ENCODE measurements around the gene UVRAG. TPM values are rescaled to one million over a fixed set of nuclear protein-coding genes. Genes with fewer than 3 reads are reported as not detected.
A peak's percentile ranks its signal among the peaks of the same experiment; 100 is the strongest.

The UVRAG gene
- polyA plus RNA-seq, 1 experiment, result 8.2 TPM

DNA sequence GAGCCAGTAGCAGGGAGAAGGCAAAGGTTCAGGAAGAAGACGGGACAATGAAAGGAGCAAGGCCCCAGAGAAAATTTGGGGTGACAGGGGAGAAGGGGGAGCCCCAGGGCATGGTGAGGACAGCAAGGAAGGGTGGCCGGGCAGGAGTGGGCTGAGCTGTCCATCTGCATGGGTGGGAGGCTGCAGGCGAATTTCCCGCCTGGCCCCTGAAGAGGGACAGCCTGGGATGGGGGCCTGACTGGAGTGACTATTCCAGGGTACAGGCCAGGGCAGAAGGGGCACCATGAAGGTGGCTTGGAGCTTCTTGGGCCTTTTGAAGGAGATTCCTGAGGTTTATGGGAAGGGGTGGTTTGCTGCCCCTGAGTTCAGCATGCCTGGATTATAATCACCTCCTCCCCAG is 335.1 kb downstream of the UVRAG start:
- Histone ChIP-seq H3K27me3 (ENCODE audit: control insufficient read depth, insufficient read depth, low read length) (no peaks in the 10 kb centered on the region; the same call in none of the 2 replicates), H3K36me3 (ENCODE audit: control insufficient read depth, insufficient read depth, low read length) (no peaks in the 10 kb centered on the region), H3K4me3 (ENCODE audit: low read depth, low read length) (no peak overlapping the region)
- ChIA-PET POLR2A (no interaction called here), CTCF (no interaction called here)
- no peak for DNase-seq (ENCODE audit: low read depth)
- TF ChIP-seq, protein P1, sequence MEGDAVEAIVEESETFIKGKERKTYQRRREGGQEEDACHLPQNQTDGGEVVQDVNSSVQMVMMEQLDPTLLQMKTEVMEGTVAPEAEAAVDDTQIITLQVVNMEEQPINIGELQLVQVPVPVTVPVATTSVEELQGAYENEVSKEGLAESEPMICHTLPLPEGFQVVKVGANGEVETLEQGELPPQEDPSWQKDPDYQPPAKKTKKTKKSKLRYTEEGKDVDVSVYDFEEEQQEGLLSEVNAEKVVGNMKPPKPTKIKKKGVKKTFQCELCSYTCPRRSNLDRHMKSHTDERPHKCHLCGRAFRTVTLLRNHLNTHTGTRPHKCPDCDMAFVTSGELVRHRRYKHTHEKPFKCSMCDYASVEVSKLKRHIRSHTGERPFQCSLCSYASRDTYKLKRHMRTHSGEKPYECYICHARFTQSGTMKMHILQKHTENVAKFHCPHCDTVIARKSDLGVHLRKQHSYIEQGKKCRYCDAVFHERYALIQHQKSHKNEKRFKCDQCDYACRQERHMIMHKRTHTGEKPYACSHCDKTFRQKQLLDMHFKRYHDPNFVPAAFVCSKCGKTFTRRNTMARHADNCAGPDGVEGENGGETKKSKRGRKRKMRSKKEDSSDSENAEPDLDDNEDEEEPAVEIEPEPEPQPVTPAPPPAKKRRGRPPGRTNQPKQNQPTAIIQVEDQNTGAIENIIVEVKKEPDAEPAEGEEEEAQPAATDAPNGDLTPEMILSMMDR (IDR thresholded peaks at IDR 0.05; ENCODE audit: insufficient read depth, low read depth, low read length), result no peak

DNA sequence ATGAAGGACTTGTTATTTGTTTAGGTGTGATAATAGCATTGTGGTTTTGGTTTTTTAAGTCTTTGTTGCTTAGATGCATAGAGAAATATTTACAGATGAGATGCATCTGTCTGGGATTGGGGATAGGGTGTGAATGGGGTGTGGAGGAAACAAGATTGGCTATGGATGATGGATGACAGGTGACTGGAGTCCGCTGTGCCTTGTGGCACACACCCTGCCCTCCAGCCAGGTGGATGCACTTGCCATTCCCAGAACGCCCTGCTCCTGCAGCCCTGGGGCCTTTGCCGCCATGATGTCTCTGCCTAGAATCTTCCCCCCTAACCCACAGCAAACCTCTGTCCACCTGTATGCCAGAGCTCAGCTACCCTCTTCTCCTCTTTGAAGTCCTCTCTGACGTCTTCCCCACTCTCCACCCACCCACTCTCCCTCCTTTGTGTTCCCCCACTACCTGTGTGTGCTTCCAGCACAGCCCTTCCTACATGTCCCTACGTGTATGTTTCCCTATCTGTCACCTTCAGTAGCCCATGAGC is 336.6 kb downstream of the UVRAG start:
- no peaks in the 10 kb centered on the region; the same call in none of the 2 replicates for H3K27me3 ChIP-seq (ENCODE audit: control insufficient read depth, insufficient read depth, low read length)
- ChIA-PET POLR2A (no interaction called here), CTCF (interaction anchor here (0.8 to 2.4 kb wide), 12 partner anchors 8 to 270 kb away, joined by 3 to 9 read pairs (median 3); no protein-coding TSS in a partner anchor)
- no peak overlapping the region for H3K4me3 ChIP-seq (ENCODE audit: low read depth, low read length)
- TF ChIP-seq, protein P1 (IDR thresholded peaks at IDR 0.05; ENCODE audit: insufficient read depth, low read depth, low read length), result no peak
- no peaks in the 10 kb centered on the region for H3K36me3 ChIP-seq (ENCODE audit: control insufficient read depth, insufficient read depth, low read length)
- no peak for DNase-seq (ENCODE audit: low read depth)

DNA sequence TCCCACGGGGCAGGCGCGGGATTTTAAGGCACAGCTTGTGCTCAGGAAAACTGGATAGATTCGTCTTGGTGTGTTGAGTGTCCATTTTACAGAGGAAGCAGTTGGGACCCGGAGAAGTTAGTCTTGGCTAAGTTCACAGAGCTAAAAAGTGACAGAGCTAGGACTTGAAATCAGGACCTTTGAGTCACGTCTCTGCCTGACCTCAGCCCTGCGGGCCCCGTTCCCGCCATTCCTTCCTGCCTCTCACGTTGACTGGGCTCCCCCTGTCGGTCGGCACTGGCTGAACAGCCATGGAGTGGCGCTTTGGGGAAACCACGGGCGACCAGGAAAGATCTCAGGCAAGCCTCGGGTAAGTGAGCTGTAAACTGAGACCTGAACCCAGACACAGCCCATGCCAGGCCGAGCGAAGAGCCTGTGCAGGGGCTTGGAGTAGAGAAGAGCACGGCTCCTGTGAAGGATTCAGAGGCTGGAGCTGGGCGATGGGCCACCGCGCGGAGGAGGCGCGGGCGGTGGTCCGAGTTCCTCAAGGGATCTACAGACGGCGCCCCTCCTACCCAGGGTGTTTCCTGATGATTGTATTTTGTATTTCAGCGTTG is 337.2 kb downstream of the UVRAG start:
- Histone ChIP-seq H3K4me3 (ENCODE audit: low read depth, low read length) (no peak overlapping the region), H3K36me3 (ENCODE audit: control insufficient read depth, insufficient read depth, low read length) (no peaks in the 10 kb centered on the region), H3K27me3 (ENCODE audit: control insufficient read depth, insufficient read depth, low read length) (peaks cover 3% of the 10 kb centered on the region)
- ChIA-PET CTCF (interaction anchor here (0.8 to 2.4 kb wide), 15 partner anchors 8 to 271 kb away, joined by 3 to 9 read pairs (median 3); no protein-coding TSS in a partner anchor), POLR2A (no interaction called here)
- TF ChIP-seq, protein P1 (IDR thresholded peaks at IDR 0.05; ENCODE audit: insufficient read depth, low read depth, low read length), result peak; percentile 62
- no peak for DNase-seq (ENCODE audit: low read depth)

DNA sequence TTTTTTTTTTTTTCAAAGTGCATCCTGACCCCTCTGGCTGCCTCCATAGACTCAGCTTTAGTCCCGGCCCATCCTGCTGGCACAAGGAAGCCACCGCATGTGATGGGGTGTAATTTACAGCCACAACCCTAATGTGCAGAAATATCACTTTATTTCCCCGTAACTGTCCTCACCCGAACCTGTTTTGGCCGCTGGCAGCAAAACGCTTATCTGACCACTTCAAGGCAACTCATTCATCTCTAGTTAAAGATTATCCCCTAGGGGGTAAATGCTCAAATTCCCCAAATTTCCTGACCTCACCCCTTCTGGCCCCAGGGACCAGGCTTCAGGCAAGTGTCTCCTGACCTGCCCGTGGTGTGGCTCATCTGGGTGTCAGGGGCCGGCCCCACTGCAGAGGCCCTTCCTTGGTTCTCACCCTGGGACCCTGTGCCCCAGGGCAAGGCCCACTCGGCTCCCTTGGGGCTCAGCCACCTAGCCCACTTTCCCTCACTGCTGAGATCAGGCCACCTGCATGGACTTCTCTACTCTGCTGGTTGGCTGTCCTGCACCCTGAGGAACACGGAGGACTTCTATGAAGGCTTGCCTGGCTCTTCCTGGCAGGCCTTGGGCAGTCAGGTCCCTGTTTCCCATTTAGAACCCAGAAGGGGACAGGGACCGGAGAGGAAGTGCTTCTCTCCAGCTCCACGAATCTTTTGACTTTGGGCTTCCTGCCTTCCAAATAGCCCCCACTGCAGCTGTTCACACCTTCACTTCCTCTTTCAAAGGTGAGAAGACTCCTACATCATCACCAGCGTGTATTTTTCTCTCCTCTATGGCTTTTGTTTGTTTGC is 337.9 kb downstream of the UVRAG start:
- TF ChIP-seq, protein P1 (IDR thresholded peaks at IDR 0.05; ENCODE audit: insufficient read depth, low read depth, low read length), result no peak
- no peak overlapping the region for H3K4me3 ChIP-seq (ENCODE audit: low read depth, low read length)
- CTCF ChIA-PET, result interaction anchor here (0.6 to 2.4 kb wide), 12 partner anchors 8 to 259 kb away, joined by 3 to 9 read pairs (median 3); no protein-coding TSS in a partner anchor
- no peak for DNase-seq (ENCODE audit: low read depth)
- no peaks in the 10 kb centered on the region for H3K36me3 ChIP-seq (ENCODE audit: control insufficient read depth, insufficient read depth, low read length)
- H3K27me3 ChIP-seq (ENCODE audit: control insufficient read depth, insufficient read depth, low read length), result peaks cover 3% of the 10 kb centered on the region
- POLR2A ChIA-PET, result interaction anchor here (0.5 to 0.6 kb wide), 2 partner anchors 9 to 224 kb away, joined by 3 to 4 read pairs; no protein-coding TSS in a partner anchor

DNA sequence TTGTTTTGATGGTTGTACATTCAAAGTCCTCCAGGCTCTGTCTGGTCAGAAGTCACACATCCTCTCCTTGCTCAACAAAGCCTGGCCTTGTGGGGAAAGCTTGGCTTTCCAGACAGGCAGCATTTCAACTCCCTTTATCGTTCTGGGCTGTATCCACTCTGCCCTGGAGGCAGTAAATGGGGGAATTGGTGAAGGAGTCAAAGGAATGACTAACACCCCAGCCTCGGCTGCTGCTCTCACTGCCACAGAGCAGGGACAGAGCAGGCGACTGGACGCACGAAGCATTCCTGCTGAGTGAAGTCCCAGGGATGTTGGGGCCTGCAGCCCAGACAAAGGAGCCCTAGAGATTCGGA is 338.5 kb downstream of the UVRAG start:
- CTCF ChIA-PET, result interaction anchor here (0.6 to 2.4 kb wide), 4 partner anchors 10 to 256 kb away, joined by 3 to 6 read pairs (median 4); no protein-coding TSS in a partner anchor
- TF ChIP-seq, protein P1 (IDR thresholded peaks at IDR 0.05; ENCODE audit: insufficient read depth, low read depth, low read length), result no peak
- Histone ChIP-seq H3K4me3 (ENCODE audit: low read depth, low read length) (no peak overlapping the region), H3K27me3 (ENCODE audit: control insufficient read depth, insufficient read depth, low read length) (peaks cover 5% of the 10 kb centered on the region), H3K36me3 (ENCODE audit: control insufficient read depth, insufficient read depth, low read length) (no peaks in the 10 kb centered on the region)
- POLR2A ChIA-PET, result interaction anchor here (0.5 to 0.6 kb wide), 2 partner anchors 10 to 225 kb away, joined by 3 to 4 read pairs; no protein-coding TSS in a partner anchor
- peak; percentile 59 for DNase-seq (ENCODE audit: low read depth)

All from BJ (cell line).